K562 (cell line): ENCODE data around the gene ANO2. TPM values are rescaled to one million over a fixed set of nuclear protein-coding genes. Genes with fewer than 3 reads are reported as not detected.

Experiments used
- ATAC-seq: fragments of 200-7000 bp; cut with Tn5 transposase; 3 replicates; pipeline ENCODE4 v1.9.1; 2020; ENCODE audit warnings: moderate library complexity
- BruUV-seq: library from RNA; stranded (reverse); fragments of 400-500 nt; replicated peaks from 2 replicates; lab custom pipeline; 2021; lab: Mats Ljungman, UMichigan
- CTCF ChIA-PET: fragments of 300-600 bp; formaldehyde crosslinking; extraction: SDS; loops from one replicate; lab custom pipeline; 2021; ENCODE audit warnings: low intra/inter-chr PET ratio; lab: Yijun Ruan, JAX
- POLR2A ChIA-PET: fragments of 300-600, 350-650 bp; sonication (Branson Sonifier 250); formaldehyde crosslinking; extraction: SDS; loops from one replicate; lab custom pipeline; 2021; ENCODE audit warnings: antibody characterized with exemption, inconsistent platforms; lab: Yijun Ruan, JAX
- DNase-seq, 4 experiments: peaks; one replicate each; pipeline versions ENCODE4 v3.0.0 to v3.0.0-alpha.2; 2011 to 2018; ENCODE audit warnings: low spot score in 3 of 4, mixed read lengths in 3 of 4; ENCODE audit errors: extremely low read depth in 1 of 4
- FAIRE-seq: peaks from 2 replicates; lab custom pipeline; 2011; peaks lifted over from hg19 to GRCh38; lab: Jason Lieb, UNC
- H2AFZ ChIP-seq: 2 replicates; pipeline ENCODE4 v1.6.0; 2011; ENCODE audit warnings: low read depth, low read length, control low read depth, inconsistent platforms
- H3K27ac ChIP-seq: fragments of 200-600 bp; 3 replicates; pipeline ENCODE4 v1.8.0; 2011; ENCODE audit warnings: low read depth, mild to moderate bottlenecking, control low read depth, inconsistent platforms, low read length, moderate library complexity, mixed read lengths; ENCODE audit errors: extremely low read depth
- H3K27me3 ChIP-seq, 2 experiments: fragments of 300-600 bp in 1 of 2; 2 replicates in 1 of 2; 3 replicates in 1 of 2; pipeline versions ENCODE4 v1.6.0 to v1.8.0; 2011; ENCODE audit warnings: inconsistent platforms in 2 of 2, low read length in 2 of 2, mild to moderate bottlenecking in 1 of 2, mixed read lengths in 1 of 2, moderate library complexity in 1 of 2; ENCODE audit not compliant: control insufficient read depth in 2 of 2, insufficient read depth in 2 of 2
- H3K36me3 ChIP-seq: fragments of 300-600 bp; 3 replicates; pipeline ENCODE4 v1.8.0; 2011; ENCODE audit warnings: mild to moderate bottlenecking, low read length, inconsistent platforms; ENCODE audit not compliant: control insufficient read depth, insufficient read depth
- H3K4me1 ChIP-seq, 2 experiments: fragments of 200-600 bp in 1 of 2; replicated peaks in 1 of 2; 2 replicates in 1 of 2; 3 replicates in 1 of 2; pipeline versions ENCODE4 v1.5.1 to v1.8.0; 2011; ENCODE audit warnings: inconsistent platforms in 2 of 2, low read length in 2 of 2, mild to moderate bottlenecking in 1 of 2, mixed read lengths in 1 of 2, moderate library complexity in 1 of 2; ENCODE audit not compliant: control insufficient read depth in 2 of 2, insufficient read depth in 2 of 2
- H3K4me2 ChIP-seq: 2 replicates; pipeline ENCODE4 v1.6.1; 2011; ENCODE audit warnings: low read length, control low read depth, inconsistent platforms, mixed read lengths; ENCODE audit not compliant: insufficient read depth
- H3K4me3 ChIP-seq: fragments of 200-600 bp; sonication (generic), shearing (Covaris generic); 2 replicates; pipeline ENCODE4 v1.5.1; 2016; ENCODE audit warnings: control low read depth, inconsistent platforms
- H3K79me2 ChIP-seq: fragments of 200-600 bp; 3 replicates; pipeline ENCODE4 v1.8.0; 2011; ENCODE audit warnings: low read length, inconsistent platforms; ENCODE audit not compliant: control insufficient read depth, insufficient read depth
- H3K9ac ChIP-seq, 2 experiments: 2 replicates each; pipeline versions ENCODE4 v1.6.0 to v1.6.1; 2011; ENCODE audit warnings: low read depth in 2 of 2, low read length in 2 of 2, control low read depth in 1 of 2, inconsistent platforms in 1 of 2, mild to moderate bottlenecking in 1 of 2, mixed read lengths in 1 of 2; ENCODE audit not compliant: insufficient read depth in 1 of 2
- H3K9me1 ChIP-seq: one replicate; pipeline ENCODE4 v1.6.0; 2011; ENCODE audit warnings: inconsistent platforms, mild to moderate bottlenecking, low read length, moderate library complexity; ENCODE audit not compliant: control insufficient read depth, insufficient read depth
- H3K9me3 ChIP-seq: replicated peaks from 2 replicates; pipeline ENCODE4 v1.5.1; 2011; ENCODE audit warnings: low read depth, low read length, inconsistent platforms; ENCODE audit not compliant: control insufficient read depth, insufficient read depth
- H4K20me1 ChIP-seq: replicated peaks from 2 replicates; pipeline ENCODE4 v1.6.1; 2011; ENCODE audit warnings: low read length, inconsistent platforms, mixed read lengths; ENCODE audit not compliant: control insufficient read depth, insufficient read depth
- BRD9 ChIP-seq: fragments of 450-650 bp; IDR thresholded peaks from 2 replicates; pipeline ENCODE4 v1.6.1; 2018; ENCODE audit warnings: low read depth; ENCODE audit not compliant: partially characterized antibody
- FUS ChIP-seq: fragments of 200-400 bp; formaldehyde crosslinking; optimal IDR thresholded peaks from 2 replicates; pipeline ENCODE3; 2017; ENCODE audit warnings: low read depth, low read length
- MAFF ChIP-seq: IDR thresholded peaks from 2 replicates; pipeline ENCODE4 v1.6.1; 2012; ENCODE audit warnings: low read length, improper control_type of control experiment
- MNT ChIP-seq, 2 experiments: fragments of 450-650 bp; conservative IDR thresholded peaks; 2 replicates each; pipeline ENCODE4 v1.6.1; 2017; ENCODE audit warnings: mild to moderate bottlenecking in 2 of 2, moderate library complexity in 2 of 2
- SRF ChIP-seq, 2 experiments: fragments of 250-450, 450-650 bp in 1 of 2; sonication (Bioruptor Pico) in 1 of 2; sonication (generic) in 1 of 2; formaldehyde crosslinking; IDR thresholded peaks; 2 replicates each; pipeline versions ENCODE4 v1.5.0 to v1.5.1; 2020 to 2022; ENCODE audit warnings: mild to moderate bottlenecking in 1 of 2, missing genetic modification reagents in 1 of 2
- TGIF2 ChIP-seq: sonication (generic); formaldehyde crosslinking; IDR thresholded peaks from 2 replicates; pipeline ENCODE4 v1.8.1; 2022; ENCODE audit warnings: mild to moderate bottlenecking, missing genetic modification reagents, moderate library complexity
- ZBED1 ChIP-seq: IDR thresholded peaks from 2 replicates; pipeline ENCODE4 v1.6.1; 2014
- ZNF280A ChIP-seq: fragments of 450-650 bp; IDR thresholded peaks from 2 replicates; pipeline ENCODE4 v1.6.1; 2018; ENCODE audit warnings: mild to moderate bottlenecking, low read depth; ENCODE audit not compliant: partially characterized antibody
- WGBS: fragments of 100-300 bp; shearing (Covaris generic); methylation state at CpG from one replicate; pipeline ENCODE4 v1.1.6; 2016; ENCODE audit warnings: low coverage, mixed read lengths; ENCODE audit not compliant: insufficient coverage; ENCODE audit errors: missing lambda C conversion rate; 5-methylcytosine and 5-hydroxymethylcytosine counted together
- in situ Hi-C: fragments of 300-500 bp; cut with MboI; formaldehyde crosslinking; loops from 4 replicates; pipeline ENCODE4 v1.15.0; 2018; ENCODE audit warnings: inconsistent platforms, mixed read lengths
- intact Hi-C: fragments of 100-400 bp; cut with micrococcal nuclease; formaldehyde crosslinking; loops from 2 replicates; pipeline ENCODE4 v1.14.2; 2022
- polyA plus RNA-seq, 8 experiments: library from polyadenylated mRNA; depleted of rRNA in 4 of 8; stranded (reverse) in 5 of 8; unstranded in 3 of 8; fragments of >200 nt; fragmentation: Nextera tagmentation in 2 of 8; fragmentation: Illumina TruSeq in 1 of 8; extraction: Ambion mirVana in 2 of 8; extraction: Trizol in 1 of 8; gene quantifications; 2 replicates each; pipeline versions ENCODE4 v1.2.1 to v1.2.3, GENCODE V29; 2011 to 2014; ENCODE audit warnings: inconsistent platforms in 1 of 8, missing spikeins in 1 of 8
- total RNA-seq, 7 experiments: library from RNA; depleted of rRNA in 6 of 7; stranded (reverse); fragments of >200 nt in 6 of 7; fragmentation: Illumina TruSeq in 2 of 7; extraction: Trizol in 2 of 7; gene quantifications; 2 replicates each; pipeline versions ENCODE4 v1.2.1 to v1.2.3, GENCODE V29; 2011 to 2021; ENCODE audit warnings: low replicate concordance in 1 of 7

Gene ANO2
- total and polyA plus RNA-seq, 9 of the 15 experiments (the other 6 are each of a cell fraction or from before 2014, with no cell fraction given): 0.64 TPM; not detected in 8

GRCh38 chr12:5861416-5861815 is 83.6 kb downstream of the ANO2 start:
- H3K9me1 ChIP-seq: no peaks in the 10 kb centered on the region
- H3K9me3 ChIP-seq: no peaks in the 10 kb centered on the region
- BruUV-seq: no TSS peak
- no peaks in the 10 kb centered on the region for H3K4me1 ChIP-seq
- H3K4me3 ChIP-seq: no peak overlapping the region
- H2AFZ ChIP-seq: no peak overlapping the region
- ATAC-seq (no peak), DNase-seq (no peak), FAIRE-seq (no peak)
- H4K20me1 ChIP-seq: no peaks in the 10 kb centered on the region
- H3K4me2 ChIP-seq: no peak overlapping the region
- H3K9ac ChIP-seq: no peak overlapping the region
- H3K27ac ChIP-seq: no peak overlapping the region
- no peaks in the 10 kb centered on the region for H3K27me3 ChIP-seq
- no peaks in the 10 kb centered on the region for H3K36me3 ChIP-seq
- no peaks in the 10 kb centered on the region for H3K79me2 ChIP-seq
- 0% methylated on average over 9 of the region's 10 CpGs for WGBS
- TF ChIP-seq ZNF280A (no peak), FUS (no peak), MNT (conservative IDR thresholded peaks at IDR 0.05) (no peak), ZBED1 (no peak), MAFF (no peak), BRD9 (no peak), TGIF2 (CRISPR knock-in tag) (no peak), SRF (CRISPR knock-in tag; IDR thresholded peaks at IDR 0.05) (no peak)
- intact Hi-C loops (no loop called here), in situ Hi-C loops (no loop called here)
- ChIA-PET POLR2A (no interaction called here), CTCF (no interaction called here)
